ENCODE data around the gene RTP5. TPM values are rescaled to one million over a fixed set of nuclear protein-coding genes. Genes with fewer than 3 reads are reported as not detected.

RTP5 gene
- total RNA-seq, 1 experiment from 2014 or later, result not detected

GRCh38 chr2:241877989-241878970, 8.8 kb downstream of the RTP5 start:
- H3K18ac ChIP-seq (ENCODE audit: insufficient read length, low read depth, low read length), result no peak overlapping the region
- Mint-ChIP-seq H3K27ac (no peak overlapping the region), H3K9me3 (peaks cover 15 to 18% of the 10 kb centered on the region in 2 experiments), H3K4me3 (no peak overlapping the region), H3K27me3 (ENCODE audit: low read depth) (peaks cover 7% of the 10 kb centered on the region), H3K4me1 (peaks cover 19 to 31% of the 10 kb centered on the region in 2 experiments), H3K36me3 (ENCODE audit: insufficient read depth in 1 of 3, low read depth in 3 of 3) (peaks cover 0 to 7% (median 4%) of the 10 kb centered on the region in 3 experiments; a peak in 5 of 7 replicates)
- H3K23me2 ChIP-seq (ENCODE audit: insufficient read length, low read depth, low read length, poor library complexity, severe bottlenecking), result no peaks in the 10 kb centered on the region
- no peak overlapping the region for H2AK5ac ChIP-seq (ENCODE audit: insufficient read length, low read length)
- no peaks in the 10 kb centered on the region for H3K27me3 ChIP-seq (ENCODE audit: insufficient read depth, low read length)
- H2BK12ac ChIP-seq (ENCODE audit: insufficient read length, low read depth, low read length), result no peak overlapping the region
- peak; percentile 75 for DNase-seq
- no peak overlapping the region for H4K8ac ChIP-seq (replicated peaks; ENCODE audit: insufficient read length, low read depth, low read length)
- H3K4me1 ChIP-seq (ENCODE audit: insufficient read depth, low read length), result peaks cover 3% of the 10 kb centered on the region; the same call in 1 of the 2 replicates
- no peak overlapping the region for H2BK5ac ChIP-seq (ENCODE audit: insufficient read length, low read length)
- no peak overlapping the region for H2BK15ac ChIP-seq (ENCODE audit: low read depth, low read length)
- no peaks in the 10 kb centered on the region for H3K79me2 ChIP-seq (ENCODE audit: insufficient read depth, low read length)
- H3K9me3 ChIP-seq (ENCODE audit: control insufficient read depth, low read depth, low read length), result no peaks in the 10 kb centered on the region
- WGBS (ENCODE audit: extremely low coverage, insufficient read length, low lambda C conversion rate), result no CpG with 5 or more reads among the region's 27 CpGs
- no peaks in the 10 kb centered on the region for H3K79me1 ChIP-seq (ENCODE audit: insufficient read depth, low read depth, low read length, poor library complexity, severe bottlenecking)
- no peak overlapping the region for H2BK20ac ChIP-seq (ENCODE audit: low read depth, low read length, poor library complexity, severe bottlenecking)
- no peak overlapping the region for H2BK120ac ChIP-seq (ENCODE audit: low read depth, low read length, poor library complexity, severe bottlenecking)
- H3K4me2 ChIP-seq (ENCODE audit: insufficient read depth, insufficient read length, low read length), result no peak overlapping the region
- no peak overlapping the region for H3K27ac ChIP-seq (ENCODE audit: insufficient read length, low read depth, low read length)
- no peak overlapping the region for H3K14ac ChIP-seq (ENCODE audit: insufficient read depth, low read length)
- H3K9ac ChIP-seq (ENCODE audit: extremely low read depth, insufficient read length, low read length), result no peak overlapping the region
- no peak overlapping the region for H3K56ac ChIP-seq (ENCODE audit: insufficient read length, low read depth, low read length)
- H3T11ph ChIP-seq (ENCODE audit: low read length), result no peak overlapping the region
- peak; percentile 71 for TF ChIP-seq CTCF (conservative IDR thresholded peaks at IDR 0.05)
- no peak overlapping the region for H2AFZ ChIP-seq (ENCODE audit: low read length)
- H4K5ac ChIP-seq (ENCODE audit: insufficient read length, low read depth, low read length), result no peak overlapping the region
- no peak overlapping the region; the same call in 1 of the 2 replicates for H3K4ac ChIP-seq (ENCODE audit: low read depth, low read length)
- H4K20me1 ChIP-seq (ENCODE audit: control insufficient read depth, insufficient read depth, insufficient read length), result no peaks in the 10 kb centered on the region
- H4K91ac ChIP-seq (ENCODE audit: insufficient read length, low read depth, low read length), result no peak overlapping the region
- H3K23ac ChIP-seq (ENCODE audit: insufficient read length, low read depth, low read length), result no peak overlapping the region

Measured in H9 (cell line).